IMR-90 (cell line): ENCODE measurements around the gene PET117. TPM values are rescaled to one million over a fixed set of nuclear protein-coding genes. Genes with fewer than 3 reads are reported as not detected.
"Not testable (repeated sequence)": the region's sequence is repeated elsewhere in the genome, so short reads cannot be mapped to it uniquely, and the experiment has no call there.

Experiments
- ATAC-seq: fragments of 200-7000 bp; cut with Tn5 transposase; 2 replicates; pipeline ENCODE4 v1.9.1; 2020; ENCODE audit warnings: low read depth, mild to moderate bottlenecking, moderate library complexity
- BruUV-seq: library from RNA; stranded (reverse); fragments of 400-500 nt; replicated peaks from 2 replicates; lab custom pipeline; 2021; lab: Mats Ljungman, UMichigan
- CTCF ChIA-PET: fragments of 300-600 bp; formaldehyde crosslinking; extraction: SDS; loops from one replicate; lab custom pipeline; 2021; ENCODE audit warnings: antibody characterized with exemption; lab: Yijun Ruan, JAX
- POLR2A ChIA-PET: fragments of 300-600 bp; sonication (Branson Sonifier 250); formaldehyde crosslinking; loops from one replicate; lab custom pipeline; 2022; ENCODE audit warnings: antibody characterized with exemption; ENCODE audit not compliant: unreplicated experiment; lab: Charles Lee
- DNase-seq: peaks from one replicate; pipeline ENCODE4 v3.0.0; 2013
- H2AFZ ChIP-seq: replicated peaks from 2 replicates; pipeline ENCODE3; 2013; ENCODE audit warnings: low read length, mild to moderate bottlenecking; ENCODE audit not compliant: poor library complexity
- H2AK5ac ChIP-seq: 2 replicates; pipeline ENCODE4 v1.6.1; 2013; ENCODE audit warnings: low read depth, low read length, inconsistent platforms
- H2AK9ac ChIP-seq: replicated peaks from 2 replicates; pipeline ENCODE3; 2013; ENCODE audit warnings: mild to moderate bottlenecking, low read depth, low read length, moderate library complexity; ENCODE audit not compliant: poor library complexity
- H2BK120ac ChIP-seq: 2 replicates; pipeline ENCODE4 v1.6.1; 2013; ENCODE audit warnings: low read depth, low read length, inconsistent platforms
- H2BK15ac ChIP-seq: 3 replicates; pipeline ENCODE4 v1.6.1; 2013; ENCODE audit warnings: low read depth, low read length, inconsistent platforms
- H2BK20ac ChIP-seq: 2 replicates; pipeline ENCODE4 v1.6.1; 2013; ENCODE audit warnings: low read depth, mild to moderate bottlenecking, inconsistent platforms, low read length, moderate library complexity
- H2BK5ac ChIP-seq: 2 replicates; pipeline ENCODE4 v1.6.1; 2013; ENCODE audit warnings: mild to moderate bottlenecking, low read depth, low read length, inconsistent platforms; ENCODE audit not compliant: poor library complexity, severe bottlenecking
- H3K14ac ChIP-seq: replicated peaks from 2 replicates; pipeline ENCODE4 v1.6.1; 2013; ENCODE audit warnings: low read depth, low read length, inconsistent platforms
- H3K18ac ChIP-seq: 2 replicates; pipeline ENCODE4 v1.6.1; 2013; ENCODE audit warnings: low read depth, low read length, control low read depth
- H3K23ac ChIP-seq: 2 replicates; pipeline ENCODE4 v1.6.1; 2013; ENCODE audit warnings: low read depth, low read length, inconsistent platforms
- H3K27ac ChIP-seq: 2 replicates; pipeline ENCODE4 v1.5.1; 2013; ENCODE audit warnings: mild to moderate bottlenecking, control low read depth, low read length; ENCODE audit not compliant: insufficient read depth
- H3K27me3 ChIP-seq: 2 replicates; pipeline ENCODE4 v1.6.1; 2013; ENCODE audit warnings: low read length; ENCODE audit not compliant: control insufficient read depth, insufficient read depth
- H3K36me3 ChIP-seq: 2 replicates; pipeline ENCODE4 v1.6.1; 2013; ENCODE audit warnings: low read length, mixed read lengths; ENCODE audit not compliant: control insufficient read depth, insufficient read depth
- H3K4ac ChIP-seq: 2 replicates; pipeline ENCODE4 v1.6.1; 2013; ENCODE audit warnings: low read depth, low read length, inconsistent platforms
- H3K4me1 ChIP-seq: 2 replicates; pipeline ENCODE4 v1.6.1; 2013; ENCODE audit warnings: low read length, mixed read lengths; ENCODE audit not compliant: control insufficient read depth, insufficient read depth
- H3K4me2 ChIP-seq: 2 replicates; pipeline ENCODE4 v1.6.1; 2013; ENCODE audit warnings: low read depth, mild to moderate bottlenecking, control low read depth, low read length, moderate library complexity
- H3K4me3 ChIP-seq: 2 replicates; pipeline ENCODE4 v1.5.1; 2013; ENCODE audit warnings: low read depth, mild to moderate bottlenecking, control low read depth, low read length, moderate library complexity; ENCODE audit not compliant: insufficient read depth
- H3K56ac ChIP-seq: 2 replicates; pipeline ENCODE4 v1.6.1; 2013; ENCODE audit warnings: low read length, inconsistent platforms; ENCODE audit not compliant: insufficient read depth; ENCODE audit errors: extremely low read depth
- H3K79me1 ChIP-seq, 2 experiments: 2 replicates each; pipeline ENCODE4 v1.6.1; 2013; ENCODE audit warnings: low read length in 2 of 2, inconsistent platforms in 1 of 2, low read depth in 1 of 2
- H3K9ac ChIP-seq: 2 replicates; pipeline ENCODE4 v1.6.1; 2013; ENCODE audit warnings: low read depth, low read length, control low read depth
- H3K9me1 ChIP-seq: 2 replicates; pipeline ENCODE4 v1.6.1; 2013; ENCODE audit warnings: low read length, inconsistent platforms; ENCODE audit not compliant: insufficient read depth
- H3K9me3 ChIP-seq: 2 replicates; pipeline ENCODE4 v1.6.1; 2013; ENCODE audit warnings: low read length; ENCODE audit not compliant: control insufficient read depth, insufficient read depth
- H4K20me1 ChIP-seq: 2 replicates; pipeline ENCODE4 v1.6.1; 2013; ENCODE audit warnings: low read length, inconsistent platforms; ENCODE audit not compliant: insufficient read depth
- H4K5ac ChIP-seq: 2 replicates; pipeline ENCODE4 v1.6.1; 2013; ENCODE audit warnings: mild to moderate bottlenecking, low read depth, low read length, control low read depth
- H4K8ac ChIP-seq, 2 experiments: 2 replicates each; pipeline ENCODE4 v1.6.1; 2013; ENCODE audit warnings: low read depth in 2 of 2, low read length in 2 of 2, control low read depth in 1 of 2, inconsistent platforms in 1 of 2
- H4K91ac ChIP-seq: 2 replicates; pipeline ENCODE4 v1.6.1; 2013; ENCODE audit warnings: low read depth, low read length, inconsistent platforms; ENCODE audit not compliant: insufficient read depth
- NFE2L2 ChIP-seq: fragments of 150-350 bp; IDR thresholded peaks from 2 replicates; pipeline ENCODE4 v1.6.1; 2016; ENCODE audit warnings: low read depth, mild to moderate bottlenecking, low read length
- WGBS, 2 experiments: methylation state at CpG; one replicate each; pipeline versions ENCODE4 v1.1.5 to v1.1.7; 2013; ENCODE audit warnings: missing lambda C conversion rate in 2 of 2; ENCODE audit not compliant: insufficient read length in 1 of 2; ENCODE audit errors: extremely low coverage in 2 of 2; 5-methylcytosine and 5-hydroxymethylcytosine counted together
- dilution Hi-C: fragments of 300-500 bp; cut with HindIII; formaldehyde crosslinking; loops from one replicate; pipeline ENCODE4 v1.14.3; 2018; ENCODE audit warnings: low sequenced_read_pairs; ENCODE audit not compliant: unreplicated experiment
- in situ Hi-C: fragments of 300-500 bp; cut with MboI; formaldehyde crosslinking; loops from 3 replicates; pipeline ENCODE4 v1.14.3; 2019; ENCODE audit warnings: low sequenced_read_pairs, inconsistent platforms, mixed read lengths
- intact Hi-C: fragments of 100-400 bp; cut with micrococcal nuclease; formaldehyde crosslinking; loops from 2 replicates; pipeline ENCODE4 v1.10.0; 2022
- polyA plus RNA-seq, 3 experiments: library from polyadenylated mRNA; depleted of rRNA; stranded (reverse); fragments of >200 nt; gene quantifications; 2 replicates each; pipeline ENCODE4 v1.2.3, GENCODE V29; 2012; ENCODE audit warnings: low replicate concordance in 1 of 3
- total RNA-seq: library from RNA; depleted of rRNA; stranded (reverse); fragments of >200 nt; gene quantifications from 2 replicates; pipeline ENCODE4 v1.2.3, GENCODE V29; 2012

PET117 gene
- total and polyA plus RNA-seq, 2 of the 4 experiments (the other 2 are of a cell fraction) = 3.9 to 8.3 TPM

GRCh38 chr20:18108326-18108725 lies 29.3 kb upstream of the PET117 start:
- Histone ChIP-seq H3K23ac (no peak overlapping the region), H3K9ac (no peak overlapping the region), H4K91ac (no peak overlapping the region), H3K9me3 (no peaks in the 10 kb centered on the region), H3K9me1 (no peaks in the 10 kb centered on the region), H4K20me1 (no peaks in the 10 kb centered on the region), H2AFZ (no peak overlapping the region), H3K14ac (no peak overlapping the region), H2BK5ac (no peak overlapping the region), H3K27me3 (no peaks in the 10 kb centered on the region; the same call in 1 of the 2 replicates), H3K56ac (no peak overlapping the region), H2BK20ac (no peak overlapping the region), H4K5ac (no peak overlapping the region), H3K4me3 (no peak overlapping the region), H2AK9ac (no peak overlapping the region), H2BK120ac (no peak overlapping the region), H3K27ac (no peak overlapping the region), H3K18ac (no peak overlapping the region), H4K8ac (no peak overlapping the region), H2AK5ac (no peak overlapping the region), H2BK15ac (no peak overlapping the region), H3K4ac (no peak overlapping the region), H3K4me1 (no peaks in the 10 kb centered on the region), H3K36me3 (no peaks in the 10 kb centered on the region), H3K4me2 (no peak overlapping the region), H3K79me1 (no peaks in the 10 kb centered on the region)
- dilution Hi-C loops = no loop called here
- in situ Hi-C loops = no loop called here
- no CpG with 5 or more reads among the region's 2 CpGs for WGBS, 2 experiments
- no peak for TF ChIP-seq NFE2L2
- intact Hi-C loops = no loop called here
- CTCF ChIA-PET = no interaction called here
- POLR2A ChIA-PET = no interaction called here
- no peak for ATAC-seq
- no peak for DNase-seq
- BruUV-seq = no TSS peak

DNA sequence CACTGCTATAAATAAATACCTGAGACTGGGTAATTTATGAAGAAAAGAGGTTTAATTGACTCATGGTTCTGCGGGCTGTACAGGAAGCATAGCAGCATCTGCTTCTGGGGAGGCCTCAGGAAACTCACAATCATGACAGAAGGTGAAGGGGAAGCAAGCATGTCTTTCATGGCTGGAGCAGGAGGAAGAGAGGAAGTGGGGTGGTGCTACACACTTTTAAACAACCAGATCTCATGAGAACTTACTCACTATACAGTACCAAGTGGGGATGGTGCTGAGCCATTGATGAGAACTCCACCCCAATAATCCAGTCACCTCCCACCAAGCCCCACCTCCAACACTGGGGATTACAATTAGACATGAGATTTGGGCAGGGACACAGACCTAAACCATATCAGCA lies 9.1 kb upstream of the PET117 start:
- H2AK5ac ChIP-seq, H4K5ac ChIP-seq, H2BK5ac ChIP-seq, H3K4ac ChIP-seq, H3K4me3 ChIP-seq, H2AK9ac ChIP-seq, H3K56ac ChIP-seq, H3K23ac ChIP-seq, H2BK15ac ChIP-seq, H3K36me3 ChIP-seq, ATAC-seq, H2BK120ac ChIP-seq, BruUV-seq, H4K20me1 ChIP-seq, DNase-seq, H3K79me1 ChIP-seq, H2BK20ac ChIP-seq, H4K8ac ChIP-seq, H3K4me2 ChIP-seq, dilution Hi-C loops, H3K14ac ChIP-seq, H3K27me3 ChIP-seq, H3K18ac ChIP-seq, CTCF ChIA-PET, intact Hi-C loops, H3K27ac ChIP-seq, H3K9me1 ChIP-seq, H2AFZ ChIP-seq, POLR2A ChIA-PET, H3K9me3 ChIP-seq, H4K91ac ChIP-seq, H3K4me1 ChIP-seq, H3K9ac ChIP-seq: not testable (repeated sequence)
- WGBS, 2 experiments = no CpG with 5 or more reads among the region's 1 CpG
- in situ Hi-C loops = loop anchor here (25.0 kb wide), 1 partner anchor 491 kb away; no protein-coding TSS in a partner anchor
